GM20431 (cell line): ENCODE results near the gene CCDC137.
"Not testable (repeated sequence)": the region's sequence is repeated elsewhere in the genome, so short reads cannot be mapped to it uniquely, and the experiment has no call there.

ENCODE experiments used
- in situ Hi-C: fragments of 300-500 bp; cut with MseI, MboI; formaldehyde crosslinking; loops from one replicate; pipeline ENCODE4 v1.15.0; 2020; ENCODE audit warnings: low sequenced_read_pairs; ENCODE audit not compliant: unreplicated experiment

CCDC137 gene

GRCh38 chr17:81648707-81649085, 17.8 kb upstream of the CCDC137 start:
- in situ Hi-C loops: no loop called here

DNA sequence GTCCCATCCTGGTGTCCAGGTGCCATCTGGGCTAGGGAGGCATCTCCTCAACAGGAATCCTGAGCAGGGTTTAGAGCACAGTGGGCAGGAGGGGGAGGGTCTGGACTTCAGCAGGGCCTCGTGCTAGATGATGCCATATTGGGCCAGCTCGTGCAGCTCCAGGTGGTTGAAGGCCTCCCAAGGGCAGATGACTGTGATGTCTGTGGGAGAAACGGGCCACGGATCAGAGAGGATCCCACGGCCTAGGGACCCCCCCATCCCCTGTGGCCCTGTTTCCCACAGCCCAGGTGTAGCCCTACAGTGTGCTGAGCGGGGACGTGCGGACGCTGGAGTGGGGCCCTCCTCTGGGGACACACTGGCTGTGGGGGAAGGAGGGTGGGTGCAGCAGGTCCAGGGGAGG, 15.6 kb upstream of the CCDC137 start:
- in situ Hi-C loops: no loop called here

- in situ Hi-C loops: no loop called here
Observed at GRCh38 chr17:81651692-81652091, 14.8 kb upstream of the CCDC137 start.

DNA sequence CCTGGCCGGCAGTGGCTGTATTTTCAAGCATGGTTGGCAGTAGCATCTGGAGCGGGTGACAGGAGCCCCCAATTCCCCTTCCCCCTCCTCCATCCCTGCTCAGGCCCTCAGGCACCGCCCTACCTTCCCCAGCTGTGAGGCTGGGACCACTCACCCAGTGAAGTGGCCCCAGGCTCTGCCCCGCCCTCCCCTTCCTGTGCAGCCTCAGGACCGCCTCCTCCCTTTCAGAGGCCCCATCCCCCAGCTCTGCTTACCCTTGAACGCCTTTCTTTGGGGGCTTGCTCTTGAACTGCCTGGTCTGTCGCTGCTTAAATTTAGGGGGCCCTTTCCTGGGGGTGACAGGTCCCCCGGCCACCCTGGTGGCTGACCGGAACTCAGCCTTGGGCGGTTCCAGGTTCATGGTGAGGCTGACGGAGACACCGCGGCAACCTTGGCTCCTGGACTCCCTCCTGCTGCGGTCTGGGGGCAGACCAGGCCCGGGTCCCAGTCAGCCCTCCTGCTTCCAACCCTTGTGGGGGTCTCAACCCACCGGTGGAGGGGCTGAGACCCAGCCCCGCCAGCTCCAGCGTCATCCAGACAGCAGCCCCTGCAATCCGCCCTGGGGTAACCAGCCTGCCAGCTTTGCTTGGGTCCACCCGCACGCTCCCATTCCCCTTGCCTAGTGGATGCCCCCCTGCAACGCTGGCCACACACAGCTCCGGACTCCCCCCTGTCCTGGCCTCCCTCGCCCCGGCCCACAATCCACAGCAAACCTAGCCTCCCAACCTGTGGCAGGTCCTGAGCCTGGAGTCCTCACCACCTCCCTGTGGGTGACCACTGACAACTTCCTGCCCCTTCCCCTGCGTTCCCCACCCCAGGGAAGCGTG, 13.4 kb upstream of the CCDC137 start:
- in situ Hi-C loops: no loop called here

- in situ Hi-C loops: no loop called here
Observed at GRCh38 chr17:81655378-81656117, 11.0 kb upstream of the CCDC137 start.

- in situ Hi-C loops: no loop called here
Observed at GRCh38 chr17:81656118-81656743, 10.3 kb upstream of the CCDC137 start, which contains the start of gene PDE6G. TSS of gene PDE6G (minus strand) at chr17:81656542. CDS start at chr17:81653305, 3,237 bp downstream.

DNA sequence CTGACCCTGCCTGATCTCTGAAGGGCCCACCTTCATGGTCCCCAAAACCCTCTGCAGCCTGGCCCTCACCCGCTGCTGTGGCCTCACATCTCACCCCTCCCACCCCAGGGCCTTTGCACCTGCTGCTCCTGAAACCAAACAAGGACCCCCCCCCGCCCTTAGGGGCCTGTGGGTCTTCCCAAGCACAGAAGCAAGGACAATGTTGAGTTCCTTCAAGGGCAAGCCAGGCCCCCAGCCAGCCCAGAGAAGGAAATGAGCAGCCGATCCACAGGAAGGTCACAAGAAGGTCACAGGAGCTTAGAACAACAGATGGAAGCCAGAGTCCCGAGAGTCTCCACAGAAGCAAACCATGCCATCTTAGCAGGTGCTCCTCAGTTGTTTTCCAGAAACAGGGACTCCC, 9.7 kb upstream of the CCDC137 start:
- in situ Hi-C loops: no loop called here

- in situ Hi-C loops: no loop called here
Observed at GRCh38 chr17:81659038-81659437, 7.5 kb upstream of the CCDC137 start.

DNA sequence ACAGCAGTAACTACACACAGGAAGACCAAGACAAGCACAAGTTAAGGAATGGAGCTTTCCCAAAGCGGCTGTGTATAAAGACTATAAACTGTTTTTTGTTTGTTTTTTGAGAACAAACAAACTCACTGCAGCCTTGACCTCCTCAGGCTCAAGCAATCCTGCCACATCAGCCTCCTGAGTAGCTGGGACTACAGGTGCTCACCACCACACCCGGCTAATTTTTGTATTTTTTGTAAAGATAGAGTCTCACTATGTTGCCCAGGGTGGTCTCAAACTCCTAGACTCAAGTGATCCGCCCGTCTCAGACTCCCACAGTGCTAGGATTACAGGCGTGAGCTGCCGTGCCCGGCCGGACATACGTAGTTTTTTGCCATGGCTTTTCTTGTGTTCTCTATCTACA, 6.1 kb upstream of the CCDC137 start:
- in situ Hi-C loops: no loop called here

- in situ Hi-C loops: no loop called here
Observed at GRCh38 chr17:81662002-81662401, 4.5 kb upstream of the CCDC137 start.

GRCh38 chr17:81664051-81664470, 2.5 kb upstream of the CCDC137 start:
- in situ Hi-C loops: no loop called here

- in situ Hi-C loops: no loop called here
Observed at GRCh38 chr17:81665205-81666091, 1.1 kb upstream of the CCDC137 start.

GRCh38 chr17:81666092-81666341, 520 bp upstream of the CCDC137 start:
- in situ Hi-C loops: no loop called here

DNA sequence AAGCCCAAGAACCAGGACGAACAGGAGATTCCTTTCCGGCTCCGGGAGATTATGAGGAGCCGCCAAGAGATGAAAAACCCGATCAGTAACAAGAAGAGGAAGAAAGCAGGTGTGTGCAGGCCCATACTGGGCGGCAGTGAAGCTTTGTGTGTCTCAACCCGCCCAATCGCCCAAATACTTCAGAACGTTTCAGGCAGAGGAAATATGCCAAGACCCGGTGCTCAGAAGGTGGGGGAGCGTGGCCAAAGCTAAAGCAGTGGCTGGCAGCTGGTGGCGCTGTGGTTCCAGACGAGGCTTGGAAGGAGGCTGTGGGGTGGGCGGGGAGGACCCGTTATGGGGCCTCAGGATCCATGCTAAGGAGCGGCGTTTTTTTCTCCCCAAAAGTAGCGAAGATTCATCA, 1.2 kb downstream of the CCDC137 start:
- in situ Hi-C loops: no loop called here

DNA sequence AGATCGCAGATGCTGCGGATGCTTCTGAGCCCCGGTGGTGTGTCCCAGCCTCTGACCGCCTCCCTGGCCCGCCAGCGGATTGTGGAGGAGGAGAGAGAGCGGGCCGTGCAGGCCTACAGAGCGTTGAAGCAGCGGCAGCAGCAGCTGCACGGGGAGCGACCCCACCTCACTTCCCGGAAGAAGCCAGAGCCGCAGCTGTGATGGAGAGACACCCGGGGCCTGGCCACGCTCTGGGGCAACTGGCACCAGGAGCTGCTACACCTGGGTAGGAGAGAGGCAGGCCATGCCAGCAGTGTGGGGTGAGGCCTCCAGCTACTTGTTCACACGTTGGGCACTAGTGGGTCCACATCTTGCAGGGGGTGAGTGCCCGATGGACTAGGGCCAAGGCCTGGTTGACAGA, 6.0 kb downstream of the CCDC137 start:
- in situ Hi-C loops: no loop called here

GRCh38 chr17:81672954-81673353, 6.4 kb downstream of the CCDC137 start:
- in situ Hi-C loops: no loop called here

DNA sequence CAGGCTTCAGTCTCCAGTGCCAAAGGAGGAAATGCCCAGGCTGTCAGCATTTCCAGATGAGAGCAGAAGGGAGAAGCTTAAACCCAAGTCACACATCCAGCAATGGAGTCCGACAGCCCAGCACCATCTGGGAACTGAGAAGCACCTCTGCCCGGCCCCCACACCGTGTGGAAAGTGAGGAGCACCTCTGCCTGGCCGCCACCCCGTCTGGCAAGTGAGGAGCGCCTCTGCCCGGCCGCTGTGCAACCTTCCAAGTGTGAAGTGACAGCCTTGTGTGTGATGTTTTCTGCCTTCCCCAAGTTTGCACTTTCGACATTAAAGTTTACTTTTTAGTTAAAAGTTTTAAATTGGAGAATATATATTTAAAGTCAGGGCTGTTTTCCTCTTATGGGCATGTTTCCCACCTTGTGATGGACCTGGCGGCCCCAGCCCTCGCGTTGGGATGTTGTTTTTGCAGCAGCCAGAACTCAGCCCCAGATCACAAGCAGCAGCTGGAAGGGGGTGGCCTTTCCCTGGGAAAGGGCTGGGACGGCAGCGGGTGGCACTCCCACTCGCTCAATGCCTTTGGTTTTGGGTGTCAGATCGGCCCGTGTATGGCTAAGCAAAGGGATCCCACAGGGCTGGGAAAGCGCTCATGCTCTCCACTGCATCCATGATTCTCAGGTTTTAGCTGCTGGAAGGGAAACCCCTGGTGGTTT, 7.2 kb downstream of the CCDC137 start:
- in situ Hi-C loops: no loop called here

DNA sequence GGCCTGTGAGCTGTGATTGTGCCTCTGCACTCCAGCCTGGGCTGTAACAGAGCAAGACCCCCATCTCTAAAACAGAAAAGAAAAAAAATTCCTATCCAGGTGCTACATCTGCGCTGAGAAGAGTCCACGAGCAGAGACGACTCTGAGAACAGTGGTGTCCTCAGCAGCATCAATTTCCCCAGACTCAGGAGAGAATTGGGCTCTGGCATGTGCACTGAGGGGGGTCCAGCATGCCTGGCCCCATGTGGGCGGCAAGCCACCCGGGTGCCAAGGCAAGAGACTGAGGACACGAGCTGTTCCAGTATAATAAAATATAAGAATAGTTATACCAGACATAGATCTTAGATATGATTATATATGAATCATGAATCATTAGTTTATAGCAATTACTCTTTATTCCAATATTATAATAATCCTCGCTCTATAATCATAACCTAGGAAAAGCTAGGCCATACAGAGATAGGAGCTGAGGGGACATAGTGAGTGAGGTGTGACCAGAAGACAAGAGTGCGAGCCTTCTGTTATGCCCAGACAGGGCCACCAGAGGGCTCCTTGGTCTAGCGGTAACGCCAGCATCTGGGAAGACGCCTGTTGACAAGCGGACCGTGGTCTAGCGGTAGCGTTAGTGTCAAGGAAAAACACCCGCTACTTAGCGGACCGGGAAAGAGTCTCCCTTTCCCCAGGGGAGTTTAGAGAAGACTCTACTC, 9.1 kb downstream of the CCDC137 start:
- in situ Hi-C loops: not testable (repeated sequence)

- in situ Hi-C loops: no loop called here
Observed at GRCh38 chr17:81676906-81677305, 10.4 kb downstream of the CCDC137 start.
